ENCODE data around the gene RAB4B. TPM values are rescaled to one million over a fixed set of nuclear protein-coding genes. Genes with fewer than 3 reads are reported as not detected.
A peak's percentile ranks its signal among the peaks of the same experiment; 100 is the strongest.
"Not testable (repeated sequence)": the region's sequence is repeated elsewhere in the genome, so short reads cannot be mapped to it uniquely, and the experiment has no call there.

The RAB4B gene
- total RNA-seq, 2 experiments from 2014 or later = 36.2 to 56.7 TPM

- H3K4me3 Mint-ChIP-seq; CTCF ChIA-PET; H3K9me3 Mint-ChIP-seq (ENCODE audit: low read depth); H3K27me3 Mint-ChIP-seq; H3K36me3 Mint-ChIP-seq: not testable (repeated sequence)
- ATAC-seq = peak; percentile 83
- DNase-seq = peak; percentile 76
- H3K27ac Mint-ChIP-seq = peak overlapping the region; percentile 50
- peaks cover 19% of the 10 kb centered on the region for H3K4me1 Mint-ChIP-seq
These were observed 48.8 kb downstream of the RAB4B start for GRCh38 chr19:40826699-40827385.

GRCh38 chr19:40827386-40828247 is 49.6 kb downstream of the RAB4B start:
- peak; percentile 32 for DNase-seq
- Mint-ChIP-seq H3K4me1 (peaks cover 19% of the 10 kb centered on the region), H3K36me3 (peaks cover 9% of the 10 kb centered on the region), H3K27ac (no peak overlapping the region), H3K27me3 (no peaks in the 10 kb centered on the region), H3K9me3 (ENCODE audit: low read depth) (no peaks in the 10 kb centered on the region), H3K4me3 (no peak overlapping the region)
- CTCF ChIA-PET = no interaction called here
- ATAC-seq = no peak

- Mint-ChIP-seq H3K4me1 (peaks cover 23% of the 10 kb centered on the region), H3K27me3 (no peaks in the 10 kb centered on the region), H3K9me3 (ENCODE audit: low read depth) (no peaks in the 10 kb centered on the region), H3K4me3 (no peak overlapping the region), H3K36me3 (peaks cover 9% of the 10 kb centered on the region), H3K27ac (no peak overlapping the region)
- no peak for ATAC-seq
- CTCF ChIA-PET = interaction anchor here (0.6 kb wide), 1 partner anchor 318 kb away, joined by 3 read pairs; no protein-coding TSS in a partner anchor
- DNase-seq = no peak
These were observed 51.2 kb downstream of the RAB4B start for GRCh38 chr19:40829205-40829604.

GRCh38 chr19:40830741-40831140 is 52.7 kb downstream of the RAB4B start:
- ATAC-seq, H3K27ac Mint-ChIP-seq: not testable (repeated sequence)
- CTCF ChIA-PET = interaction anchor here (2.4 kb wide), 1 partner anchor 11 kb away, joined by 13 read pairs; no protein-coding TSS in a partner anchor

GRCh38 chr19:40831502-40832430 is 53.7 kb downstream of the RAB4B start:
- Mint-ChIP-seq H3K36me3 (peaks cover 6% of the 10 kb centered on the region), H3K4me1 (peaks cover 14% of the 10 kb centered on the region), H3K27ac (no peak overlapping the region), H3K27me3 (peaks cover 4% of the 10 kb centered on the region), H3K4me3 (no peak overlapping the region), H3K9me3 (ENCODE audit: low read depth) (no peaks in the 10 kb centered on the region)
- CTCF ChIA-PET = interaction anchor here (0.8 to 2.4 kb wide), 2 partner anchors 12 to 169 kb away, joined by 3 to 13 read pairs; no protein-coding TSS in a partner anchor
- DNase-seq (peak; percentile 18), ATAC-seq (no peak)

More at GRCh38 chr19:40830741-40831140, 52.7 kb downstream of the RAB4B start:
- not testable (repeated sequence) for H3K27me3 Mint-ChIP-seq; H3K4me3 Mint-ChIP-seq; H3K36me3 Mint-ChIP-seq; H3K9me3 Mint-ChIP-seq (ENCODE audit: low read depth)
- H3K4me1 Mint-ChIP-seq = peaks cover 20% of the 10 kb centered on the region
- DNase-seq = peak; percentile 5

- H3K27me3 Mint-ChIP-seq; H3K27ac Mint-ChIP-seq; H3K9me3 Mint-ChIP-seq (ENCODE audit: low read depth); ATAC-seq; H3K4me1 Mint-ChIP-seq; H3K36me3 Mint-ChIP-seq; H3K4me3 Mint-ChIP-seq; DNase-seq: not testable (repeated sequence)
- CTCF ChIA-PET = interaction anchor here (2.4 kb wide), 1 partner anchor 13 kb away, joined by 13 read pairs; no protein-coding TSS in a partner anchor
These were observed 54.4 kb downstream of the RAB4B start for GRCh38 chr19:40832431-40832790.

GRCh38 chr19:40833728-40834533 is 55.9 kb downstream of the RAB4B start:
- H3K4me3 Mint-ChIP-seq; H3K27me3 Mint-ChIP-seq; ATAC-seq; H3K27ac Mint-ChIP-seq; H3K4me1 Mint-ChIP-seq; CTCF ChIA-PET; H3K36me3 Mint-ChIP-seq; H3K9me3 Mint-ChIP-seq (ENCODE audit: low read depth): not testable (repeated sequence)
- DNase-seq = peak; percentile 7

- Mint-ChIP-seq H3K36me3 (no peaks in the 10 kb centered on the region), H3K4me1 (peaks cover 8% of the 10 kb centered on the region), H3K27me3 (peaks cover 23% of the 10 kb centered on the region), H3K4me3 (no peak overlapping the region), H3K9me3 (ENCODE audit: low read depth) (no peaks in the 10 kb centered on the region), H3K27ac (no peak overlapping the region)
- CTCF ChIA-PET = interaction anchor here (1.2 kb wide), 1 partner anchor 202 kb away, joined by 3 read pairs; no protein-coding TSS in a partner anchor
- no peak for ATAC-seq
- peak; percentile 12 for DNase-seq
These were observed 58.8 kb downstream of the RAB4B start for GRCh38 chr19:40836754-40837429.

- DNase-seq; H3K27ac Mint-ChIP-seq; H3K9me3 Mint-ChIP-seq (ENCODE audit: low read depth); H3K4me1 Mint-ChIP-seq; H3K36me3 Mint-ChIP-seq; H3K4me3 Mint-ChIP-seq; CTCF ChIA-PET; ATAC-seq: not testable (repeated sequence)
- peaks cover 23% of the 10 kb centered on the region for H3K27me3 Mint-ChIP-seq
These were observed 60.4 kb downstream of the RAB4B start for GRCh38 chr19:40838477-40838876.

- H3K36me3 Mint-ChIP-seq; ATAC-seq; H3K27ac Mint-ChIP-seq; H3K4me3 Mint-ChIP-seq; DNase-seq; H3K9me3 Mint-ChIP-seq (ENCODE audit: low read depth): not testable (repeated sequence)
- CTCF ChIA-PET = interaction anchor here (1.4 kb wide), 1 partner anchor 22 kb away, joined by 3 read pairs; no protein-coding TSS in a partner anchor
- H3K4me1 Mint-ChIP-seq = peaks cover 21% of the 10 kb centered on the region
- peaks cover 23% of the 10 kb centered on the region for H3K27me3 Mint-ChIP-seq
These were observed 64.0 kb downstream of the RAB4B start for GRCh38 chr19:40842012-40842411.

- H3K9me3 Mint-ChIP-seq (ENCODE audit: low read depth); DNase-seq; H3K36me3 Mint-ChIP-seq; ATAC-seq; CTCF ChIA-PET: not testable (repeated sequence)
- H3K27ac Mint-ChIP-seq = peak overlapping the region; percentile 64
- H3K4me1 Mint-ChIP-seq = peaks cover 24% of the 10 kb centered on the region
- H3K27me3 Mint-ChIP-seq = peaks cover 34% of the 10 kb centered on the region
- H3K4me3 Mint-ChIP-seq = peak overlapping the region; percentile 42
These were observed 65.1 kb downstream of the RAB4B start for GRCh38 chr19:40842997-40843652.
